ENCODE results near the gene LYST.
"Not testable (repeated sequence)": the region's sequence is repeated elsewhere in the genome, so short reads cannot be mapped to it uniquely, and the experiment has no call there.

Gene LYST

GRCh38 chr1:235759336-235759735, 107.4 kb downstream of the LYST start:
- DNase-seq (ENCODE audit: low read depth, low spot score): no peak

DNA sequence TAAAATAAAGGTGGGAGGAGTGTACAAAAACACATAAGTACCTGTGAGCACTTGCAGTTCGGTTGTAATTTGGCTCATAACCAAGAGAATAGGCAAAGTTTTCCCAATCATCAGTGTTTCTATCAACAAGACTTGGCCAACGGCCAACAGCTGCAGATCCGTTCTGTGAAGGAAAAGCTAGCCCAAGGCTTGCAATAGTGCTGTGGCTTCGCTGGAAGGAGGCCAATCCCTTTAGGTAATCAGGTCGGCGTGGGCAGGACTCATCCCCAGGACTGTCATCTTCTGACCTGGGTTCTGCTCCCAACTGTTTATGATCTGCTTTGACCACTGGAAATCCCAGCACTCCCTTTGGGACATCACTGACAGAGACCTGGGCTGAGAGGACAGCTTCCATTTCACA, 107.8 kb downstream of the LYST start:
- no peak for DNase-seq (ENCODE audit: low read depth, low spot score)

DNA sequence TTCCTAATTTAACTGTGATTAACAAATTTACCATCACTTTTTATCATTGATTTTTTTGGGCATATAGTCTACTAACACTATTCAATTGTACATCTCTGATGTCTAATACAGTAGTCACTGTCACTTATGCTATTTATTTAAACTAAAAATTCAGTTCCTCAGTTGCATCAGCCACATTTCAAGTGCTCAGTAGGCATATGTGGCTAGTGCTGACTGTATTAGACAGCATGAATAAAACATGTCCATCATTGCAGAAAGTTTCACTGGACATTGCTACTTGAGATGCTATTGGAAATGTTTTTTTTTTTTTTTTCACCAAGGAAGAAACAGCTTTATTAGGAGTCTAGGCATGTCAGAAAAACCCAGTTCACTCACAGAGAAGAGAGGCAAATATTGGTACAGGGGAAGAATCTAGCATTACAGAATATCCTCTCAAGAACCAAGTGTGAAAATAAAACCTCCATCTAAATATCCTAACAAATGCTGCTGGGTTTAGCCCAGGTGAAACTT, 109.1 kb downstream of the LYST start:
- no peak for DNase-seq (ENCODE audit: low read depth, low spot score)

DNA sequence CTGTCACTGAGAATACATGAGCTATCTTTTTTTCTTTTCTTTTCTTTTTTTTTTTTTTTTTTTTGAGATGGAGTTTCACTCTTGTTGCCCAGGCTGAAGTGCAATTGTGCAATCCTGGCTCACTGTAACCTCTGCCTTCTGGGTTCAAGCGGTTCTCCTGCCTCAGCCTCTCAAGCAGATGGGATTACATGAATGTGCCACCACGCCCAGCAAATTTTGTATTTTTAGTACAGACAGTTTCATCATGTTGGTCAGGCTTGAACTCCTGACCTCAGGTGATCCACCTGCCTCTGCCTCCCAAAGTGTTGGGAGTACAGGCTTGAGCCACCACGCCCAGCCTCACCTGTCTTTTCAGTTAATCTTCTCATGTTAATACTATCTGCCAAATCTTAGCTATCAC, 112.5 kb downstream of the LYST start:
- not testable (repeated sequence) for DNase-seq (ENCODE audit: low read depth, low spot score)

GRCh38 chr1:235749755-235750300, 116.9 kb downstream of the LYST start:
- DNase-seq (ENCODE audit: low read depth, low spot score): no peak

GRCh38 chr1:235748747-235749146, 118.0 kb downstream of the LYST start:
- DNase-seq (ENCODE audit: low read depth, low spot score): no peak

GRCh38 chr1:235746245-235746644, 120.5 kb downstream of the LYST start:
- DNase-seq (ENCODE audit: low read depth, low spot score): no peak

DNA sequence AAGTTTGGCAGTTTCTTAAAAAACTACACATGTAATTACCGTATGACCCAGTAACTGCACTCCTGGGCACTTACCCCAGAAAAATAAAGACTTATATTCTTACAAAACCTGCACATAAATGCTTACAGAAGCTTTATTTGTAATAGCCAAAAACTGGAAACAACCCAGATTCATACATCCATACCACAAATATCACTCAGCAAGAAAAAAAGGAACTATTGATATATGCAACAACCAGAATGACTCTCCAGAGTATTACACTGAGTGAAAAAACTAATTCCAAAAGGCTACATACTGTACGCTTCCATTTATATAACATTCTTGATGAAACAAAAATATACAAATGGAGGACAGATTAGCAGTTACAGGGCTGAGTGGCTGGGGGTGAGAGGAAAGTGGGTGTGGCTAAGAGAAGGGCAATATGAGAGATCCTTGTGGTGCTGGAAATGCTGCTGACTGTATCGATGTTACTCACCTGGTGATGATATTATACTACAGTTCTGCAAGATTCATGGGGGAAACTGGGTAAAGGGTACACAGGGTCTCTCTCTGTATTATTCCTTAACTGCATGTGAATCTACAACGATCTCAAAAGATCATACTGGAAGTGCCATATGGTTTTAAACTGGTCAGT, 121.1 kb downstream of the LYST start:
- no peak for DNase-seq (ENCODE audit: low read depth, low spot score)

- DNase-seq (ENCODE audit: low read depth, low spot score): no peak
Observed at GRCh38 chr1:235742914-235743599, 123.6 kb downstream of the LYST start.

- no peak for DNase-seq (ENCODE audit: low read depth, low spot score)
Observed at GRCh38 chr1:235741294-235741693, 125.4 kb downstream of the LYST start.

DNA sequence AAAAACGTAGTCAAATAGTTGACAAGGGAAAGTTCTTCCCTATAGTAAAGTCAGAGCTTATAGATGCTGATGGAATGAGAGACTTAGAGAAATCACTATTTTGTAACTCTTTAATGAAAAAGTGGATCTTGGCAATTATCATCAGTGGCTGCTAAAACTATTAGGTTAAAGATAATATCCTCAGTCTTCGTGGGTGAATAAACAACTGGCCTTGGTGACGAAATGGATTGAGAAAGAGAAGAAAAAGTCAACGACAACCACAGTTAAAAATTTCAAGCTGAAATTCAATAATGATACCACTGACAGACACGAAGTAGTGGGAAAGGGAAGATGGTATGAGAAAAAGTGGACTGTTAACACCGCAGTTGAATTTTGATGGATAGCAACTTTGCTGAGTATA, 127.1 kb downstream of the LYST start:
- no peak for DNase-seq (ENCODE audit: low read depth, low spot score)

DNA sequence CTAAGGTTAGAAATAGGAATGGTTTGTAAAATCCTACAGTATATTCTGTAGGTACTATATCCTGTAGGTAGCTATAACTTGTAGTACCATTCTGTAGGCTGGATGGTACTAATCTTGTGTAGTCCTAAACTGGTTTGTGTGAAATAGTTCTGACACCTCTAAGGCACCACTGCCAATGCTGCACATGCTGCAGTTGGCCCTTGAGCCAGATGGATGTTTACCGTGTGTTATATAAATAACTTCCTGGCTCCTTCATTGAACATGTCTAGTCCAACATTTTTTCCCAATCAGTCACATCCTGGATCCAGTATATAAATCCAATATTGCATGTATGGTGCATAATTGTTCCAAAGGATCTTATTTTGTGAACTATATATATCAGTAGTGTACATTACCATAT, 127.6 kb downstream of the LYST start:
- no peak for DNase-seq (ENCODE audit: low read depth, low spot score)

- no peak for DNase-seq (ENCODE audit: low read depth, low spot score)
Observed at GRCh38 chr1:235737751-235738150, 129.0 kb downstream of the LYST start.

- DNase-seq (ENCODE audit: low read depth, low spot score): no peak
Observed at GRCh38 chr1:235736263-235736662, 130.4 kb downstream of the LYST start.

- no peak for DNase-seq (ENCODE audit: low read depth, low spot score)
Observed at GRCh38 chr1:235735621-235736020, 131.1 kb downstream of the LYST start.

GRCh38 chr1:235734335-235734734, 132.4 kb downstream of the LYST start:
- no peak for DNase-seq (ENCODE audit: low read depth, low spot score)

DNA sequence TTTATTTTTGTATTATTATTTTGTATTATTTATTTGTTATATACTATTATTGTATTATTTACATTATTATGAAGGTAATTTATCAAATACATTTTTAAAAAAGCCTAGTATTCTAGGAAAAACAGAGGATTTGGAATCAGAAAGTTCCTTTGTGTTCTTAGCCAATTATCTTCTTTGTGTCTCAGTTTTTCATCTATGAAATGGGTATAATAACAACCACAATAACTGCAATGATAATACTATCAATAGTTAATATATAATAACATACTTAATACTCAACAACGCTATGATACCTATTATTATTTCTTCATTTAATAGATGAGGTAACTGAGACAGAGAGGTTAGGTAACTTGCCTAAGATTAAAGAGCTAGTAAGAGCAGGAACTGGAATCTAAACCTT, 136.7 kb downstream of the LYST start:
- DNase-seq (ENCODE audit: low read depth, low spot score): no peak

GRCh38 chr1:235726557-235726956, 140.1 kb downstream of the LYST start:
- DNase-seq (ENCODE audit: low read depth, low spot score): no peak

- no peak for DNase-seq (ENCODE audit: low read depth, low spot score)
Observed at GRCh38 chr1:235725434-235725833, 141.3 kb downstream of the LYST start.

DNA sequence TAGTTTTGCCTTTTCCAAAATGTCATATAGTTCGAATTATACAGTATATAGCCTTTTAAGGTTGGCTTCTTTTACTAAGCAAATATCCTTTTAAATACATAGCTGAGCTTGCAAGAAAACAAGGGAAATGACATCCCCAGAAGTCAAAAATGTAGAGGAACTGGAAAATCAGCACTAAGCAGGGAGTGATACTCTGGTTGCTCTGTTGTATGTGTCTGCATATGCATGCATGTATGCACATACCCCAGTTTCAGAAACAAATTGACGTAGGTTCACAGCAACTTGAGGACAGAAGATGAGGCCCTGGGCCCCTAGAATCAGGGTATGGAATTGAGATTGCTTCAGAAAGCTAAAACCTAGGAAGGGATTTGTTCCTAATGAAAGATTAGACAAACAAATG, 142.0 kb downstream of the LYST start:
- DNase-seq (ENCODE audit: low read depth, low spot score): no peak

GRCh38 chr1:235722858-235723257, 143.8 kb downstream of the LYST start:
- no peak for DNase-seq (ENCODE audit: low read depth, low spot score)

DNA sequence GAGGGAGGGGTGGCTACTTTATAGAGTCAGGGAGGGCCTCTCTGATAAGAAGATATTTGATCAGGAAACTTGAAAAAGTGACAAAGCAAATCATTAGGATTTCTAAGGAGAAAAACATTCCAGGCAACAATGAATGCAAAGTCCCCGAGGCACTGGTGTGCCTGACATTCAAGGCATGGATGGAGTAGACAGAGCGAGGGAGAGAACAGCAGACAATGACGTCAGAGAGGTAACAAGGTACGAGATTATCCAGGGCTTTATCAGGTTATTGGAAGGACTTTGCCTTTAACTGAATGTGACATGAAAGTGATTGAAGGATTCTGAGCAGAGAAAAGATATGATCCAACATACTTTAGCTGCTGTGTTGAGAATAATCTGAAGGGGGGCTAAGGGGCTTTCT, 144.7 kb downstream of the LYST start:
- DNase-seq (ENCODE audit: low read depth, low spot score): no peak

DNA sequence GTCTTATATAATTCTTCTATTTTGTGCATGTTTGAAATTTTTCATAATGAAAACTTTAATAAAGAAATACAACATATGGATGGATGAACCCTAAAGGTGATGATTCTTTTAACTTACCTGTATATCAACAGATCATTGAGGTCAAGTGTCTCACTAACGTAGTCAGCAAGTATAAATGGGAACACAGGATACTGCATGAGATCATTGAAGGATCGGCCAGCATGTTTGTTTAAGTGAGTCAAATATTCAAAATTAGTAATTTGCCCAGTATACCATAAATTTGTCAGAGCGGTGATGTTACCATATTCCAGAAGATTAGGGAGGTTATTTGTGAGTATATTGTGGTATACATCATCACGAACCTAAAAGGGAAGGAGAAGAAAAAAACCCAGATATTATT, 146.2 kb downstream of the LYST start:
- no peak for DNase-seq (ENCODE audit: low read depth, low spot score)
